DND-41 (cell line): ENCODE measurements around the gene TAF8.
"Not testable (repeated sequence)": the region's sequence is repeated elsewhere in the genome, so short reads cannot be mapped to it uniquely, and the experiment has no call there.

Experiments
- ATAC-seq: fragments of 200-7000 bp; cut with Tn5 transposase; 3 replicates; pipeline ENCODE4 v1.9.1; 2021; ENCODE audit warnings: low read depth; ENCODE audit not compliant: insufficient read depth
- DNase-seq: peaks from one replicate; pipeline ENCODE4 v3.0.0-alpha.2; 2020
- H2AFZ ChIP-seq: 2 replicates; pipeline ENCODE4 v1.6.0; 2012; ENCODE audit warnings: low read depth, low read length
- H3K27ac ChIP-seq: 2 replicates; pipeline ENCODE4 v1.5.1; 2012; ENCODE audit warnings: low read length, inconsistent platforms
- H3K27me3 ChIP-seq: fragments of 200-600 bp; sonication (generic); 2 replicates; pipeline ENCODE4 v1.6.0; 2012; ENCODE audit warnings: low read length, mild to moderate bottlenecking, inconsistent platforms; ENCODE audit not compliant: insufficient read depth, poor library complexity
- H3K36me3 ChIP-seq: 2 replicates; pipeline ENCODE4 v1.5.1; 2012; ENCODE audit warnings: low read length, inconsistent platforms; ENCODE audit not compliant: insufficient read depth
- H3K4me1 ChIP-seq: 2 replicates; pipeline ENCODE4 v1.5.1; 2012; ENCODE audit warnings: mild to moderate bottlenecking, low read length; ENCODE audit not compliant: insufficient read depth
- H3K4me2 ChIP-seq: 2 replicates; pipeline ENCODE4 v1.6.0; 2012; ENCODE audit warnings: mild to moderate bottlenecking, moderate library complexity, low read length, inconsistent platforms; ENCODE audit not compliant: insufficient read depth
- H3K4me3 ChIP-seq, 2 experiments: fragments of 200-600 bp in 1 of 2; shearing (Covaris generic) in 1 of 2; 2 replicates each; pipeline ENCODE4 v1.5.1; 2012 to 2016; ENCODE audit warnings: inconsistent platforms in 2 of 2, low read length in 2 of 2, mild to moderate bottlenecking in 2 of 2, low read depth in 1 of 2, moderate library complexity in 1 of 2
- H3K79me2 ChIP-seq: 2 replicates; pipeline ENCODE4 v1.6.0; 2012; ENCODE audit warnings: low read length, inconsistent platforms; ENCODE audit not compliant: insufficient read depth
- H3K9ac ChIP-seq: 2 replicates; pipeline ENCODE4 v1.6.0; 2012; ENCODE audit warnings: low read depth, mild to moderate bottlenecking, inconsistent platforms, low read length, moderate library complexity
- H3K9me3 ChIP-seq: 2 replicates; pipeline ENCODE4 v1.5.1; 2012; ENCODE audit warnings: low read length, moderate library complexity, mild to moderate bottlenecking, inconsistent platforms; ENCODE audit not compliant: insufficient read depth, severe bottlenecking
- H4K20me1 ChIP-seq: 2 replicates; pipeline ENCODE4 v1.6.0; 2012; ENCODE audit warnings: low read length; ENCODE audit not compliant: insufficient read depth
- CTCF ChIP-seq: IDR thresholded peaks from 2 replicates; pipeline ENCODE4 v1.5.1; 2012; ENCODE audit warnings: borderline replicate concordance, low read length, moderate library complexity, mild to moderate bottlenecking; ENCODE audit not compliant: poor library complexity, severe bottlenecking; ENCODE audit errors: extremely low read depth
- EZH2 ChIP-seq: IDR thresholded peaks from 3 replicates; pipeline ENCODE4 v1.6.1; 2012; ENCODE audit warnings: borderline replicate concordance, low read depth, mild to moderate bottlenecking, moderate library complexity, low read length, inconsistent platforms; ENCODE audit not compliant: severe bottlenecking

The TAF8 gene

GRCh38 chr6:42007286-42008137, 42.8 kb upstream of the TAF8 start:
- Histone ChIP-seq H3K79me2 (peaks cover 73% of the 10 kb centered on the region), H3K27ac (peak overlapping the region; percentile 96), H3K9me3 (peaks cover 2% of the 10 kb centered on the region), H4K20me1 (no peaks in the 10 kb centered on the region), H3K9ac (peak overlapping the region; percentile 62), H3K36me3 (peaks cover 10% of the 10 kb centered on the region; the same call in 1 of the 2 replicates), H3K4me2 (peak overlapping the region; percentile 51), H2AFZ (no peak overlapping the region), H3K27me3 (no peaks in the 10 kb centered on the region), H3K4me3 (peak overlapping the region in 1 of 2 experiments; percentile 10; a peak in 1 of 4 replicates), H3K4me1 (peaks cover 70% of the 10 kb centered on the region)
- TF ChIP-seq CTCF (no peak), EZH2 (no peak)
- ATAC-seq (peak; percentile 39), DNase-seq (peak; percentile 91)

GRCh38 chr6:42008138-42008528, 42.2 kb upstream of the TAF8 start:
- H3K9me3 ChIP-seq, DNase-seq, H3K27me3 ChIP-seq, H3K4me3 ChIP-seq, H2AFZ ChIP-seq, H4K20me1 ChIP-seq, ATAC-seq: not testable (repeated sequence)
- Histone ChIP-seq H3K36me3 (peaks cover 10% of the 10 kb centered on the region; the same call in 1 of the 2 replicates), H3K4me1 (peaks cover 76% of the 10 kb centered on the region), H3K4me2 (peak overlapping the region; percentile 51), H3K79me2 (peaks cover 76% of the 10 kb centered on the region), H3K27ac (peak overlapping the region; percentile 96), H3K9ac (peak overlapping the region; percentile 62)

DNA sequence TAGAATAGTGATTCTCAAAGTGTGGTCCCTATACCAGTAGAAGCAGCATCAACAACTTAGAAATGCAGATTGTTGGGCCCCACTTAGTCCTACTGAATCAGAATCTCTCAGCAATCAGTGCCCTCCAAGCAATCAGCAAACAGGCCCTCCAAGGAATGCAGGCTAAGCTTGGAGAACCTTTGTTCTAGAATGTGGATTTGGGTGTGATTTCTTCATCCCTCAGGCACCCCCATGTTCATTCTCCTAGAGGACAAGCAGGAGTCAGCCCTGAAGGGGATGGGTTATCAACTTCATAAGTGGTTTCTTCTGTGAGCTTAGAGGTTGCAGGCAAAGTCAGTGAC, 40.5 kb upstream of the TAF8 start:
- peaks cover 93% of the 10 kb centered on the region for H3K4me1 ChIP-seq
- peak; percentile 0; the same call in 1 of the 3 replicates for ATAC-seq
- peaks cover 5% of the 10 kb centered on the region; the same call in 1 of the 2 replicates for H3K36me3 ChIP-seq
- H3K9me3 ChIP-seq: no peaks in the 10 kb centered on the region
- no peaks in the 10 kb centered on the region for H3K27me3 ChIP-seq
- peak overlapping the region; percentile 96 for H3K27ac ChIP-seq
- no peak overlapping the region for H2AFZ ChIP-seq
- TF ChIP-seq CTCF (no peak), EZH2 (no peak)
- peaks cover 78% of the 10 kb centered on the region for H3K79me2 ChIP-seq
- H4K20me1 ChIP-seq: no peaks in the 10 kb centered on the region
- DNase-seq: no peak
- peak overlapping the region; percentile 51 for H3K4me2 ChIP-seq
- H3K4me3 ChIP-seq: peak overlapping the region in 1 of 2 experiments; percentile 35; a peak in 2 of 4 replicates
- peak overlapping the region; percentile 62 for H3K9ac ChIP-seq

DNA sequence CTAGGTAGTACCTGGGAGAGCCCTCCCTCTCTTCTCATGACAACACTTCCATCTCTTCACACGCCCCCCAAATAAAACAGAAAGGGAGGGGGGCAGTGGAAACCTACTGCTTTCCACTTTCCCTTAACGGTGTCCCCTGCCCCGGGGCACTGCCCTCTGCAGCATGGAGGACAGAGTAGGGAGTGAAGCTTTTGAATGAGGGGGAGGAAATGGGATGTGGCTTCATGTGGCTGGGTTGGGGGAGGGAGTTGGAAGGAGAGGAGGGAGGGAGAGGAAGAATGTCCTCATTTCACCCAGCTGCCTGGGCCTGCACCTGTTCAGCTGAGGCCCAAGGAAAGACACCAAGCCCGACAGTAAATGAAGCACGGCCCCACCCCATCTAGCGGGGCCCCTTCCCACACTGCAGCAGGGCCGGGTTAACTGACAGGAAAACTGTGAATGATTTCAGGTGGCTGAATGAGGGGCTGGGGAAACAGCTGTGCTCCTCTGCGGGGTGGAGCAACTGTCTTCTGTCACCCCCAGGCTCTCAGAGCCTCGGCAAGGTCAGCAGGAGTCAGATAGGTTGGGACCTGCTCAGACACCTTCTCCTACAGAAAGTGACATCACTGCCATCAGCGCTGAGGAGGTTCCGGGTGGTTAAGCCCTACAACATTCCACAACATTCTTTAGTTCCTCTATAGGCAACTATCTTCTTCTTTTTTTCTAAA, 40.0 kb upstream of the TAF8 start:
- peak overlapping the region; percentile 96 for H3K27ac ChIP-seq
- DNase-seq: peak; percentile 99
- H3K27me3 ChIP-seq: no peaks in the 10 kb centered on the region
- H3K4me2 ChIP-seq: peak overlapping the region; percentile 51
- no peak overlapping the region for H2AFZ ChIP-seq
- H3K4me1 ChIP-seq: peaks cover 98% of the 10 kb centered on the region
- TF ChIP-seq EZH2 (no peak), CTCF (peak; percentile 70)
- H3K36me3 ChIP-seq: peaks cover 8% of the 10 kb centered on the region; the same call in 1 of the 2 replicates
- peaks cover 78% of the 10 kb centered on the region for H3K79me2 ChIP-seq
- ATAC-seq: peak; percentile 83
- H3K9me3 ChIP-seq: no peaks in the 10 kb centered on the region
- H3K4me3 ChIP-seq: peak overlapping the region in 1 of 2 experiments; percentile 35; a peak in 2 of 4 replicates
- no peaks in the 10 kb centered on the region for H4K20me1 ChIP-seq
- peak overlapping the region; percentile 66 for H3K9ac ChIP-seq
